Measurements from ENCODE around the gene LDHD.
A peak's percentile ranks its signal among the peaks of the same experiment; 100 is the strongest.
"Not testable (repeated sequence)": the region's sequence is repeated elsewhere in the genome, so short reads cannot be mapped to it uniquely, and the experiment has no call there.

The LDHD gene

DNA sequence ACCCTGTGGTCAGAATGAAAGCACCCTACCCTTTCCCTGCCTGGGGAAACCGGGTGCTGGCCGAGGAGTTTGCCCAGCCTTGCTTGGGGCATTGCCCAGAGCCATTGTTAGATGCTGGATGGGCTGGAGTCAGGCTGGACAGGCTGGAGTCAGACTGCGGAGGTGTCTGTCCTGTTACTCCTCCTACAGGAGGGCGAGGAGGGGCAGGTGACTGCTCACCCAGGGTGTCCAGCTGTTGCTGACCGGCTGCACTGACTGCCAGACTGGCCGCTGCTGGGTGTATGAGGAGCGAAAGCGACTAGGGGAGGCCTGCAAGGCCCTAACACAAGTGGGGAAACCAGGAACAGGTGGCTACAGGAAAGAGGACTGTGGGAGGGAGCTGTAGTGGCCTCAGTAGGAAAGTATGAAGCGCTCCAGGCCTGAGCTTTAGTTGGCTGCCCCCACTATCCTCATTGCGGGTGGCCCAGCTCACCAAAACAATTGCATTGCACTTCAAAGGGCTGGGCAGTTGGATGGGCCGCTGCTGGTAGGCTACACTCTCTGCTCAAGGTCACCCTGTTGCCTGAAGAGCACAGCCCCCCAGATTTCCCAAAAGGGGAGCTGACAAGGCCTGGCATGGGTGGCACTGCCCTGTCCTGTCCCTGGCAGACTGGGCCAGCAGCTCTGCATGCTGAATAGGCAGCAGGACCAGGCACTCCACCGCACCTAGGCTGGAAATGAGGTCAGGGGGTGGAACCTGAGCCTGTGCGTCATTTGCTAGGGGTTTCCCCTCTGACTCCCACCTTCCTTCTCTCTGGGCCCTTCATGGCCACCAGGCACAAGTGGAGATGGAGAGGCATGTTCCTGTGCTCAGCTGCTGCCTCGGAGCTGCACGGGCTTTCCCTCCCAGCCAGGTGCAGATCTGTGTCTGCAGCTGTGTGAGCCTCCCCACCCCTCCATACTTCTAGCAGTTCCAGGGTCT is 18.4 kb downstream of the LDHD start:
- DNase-seq, result peak; percentile 66

DNA sequence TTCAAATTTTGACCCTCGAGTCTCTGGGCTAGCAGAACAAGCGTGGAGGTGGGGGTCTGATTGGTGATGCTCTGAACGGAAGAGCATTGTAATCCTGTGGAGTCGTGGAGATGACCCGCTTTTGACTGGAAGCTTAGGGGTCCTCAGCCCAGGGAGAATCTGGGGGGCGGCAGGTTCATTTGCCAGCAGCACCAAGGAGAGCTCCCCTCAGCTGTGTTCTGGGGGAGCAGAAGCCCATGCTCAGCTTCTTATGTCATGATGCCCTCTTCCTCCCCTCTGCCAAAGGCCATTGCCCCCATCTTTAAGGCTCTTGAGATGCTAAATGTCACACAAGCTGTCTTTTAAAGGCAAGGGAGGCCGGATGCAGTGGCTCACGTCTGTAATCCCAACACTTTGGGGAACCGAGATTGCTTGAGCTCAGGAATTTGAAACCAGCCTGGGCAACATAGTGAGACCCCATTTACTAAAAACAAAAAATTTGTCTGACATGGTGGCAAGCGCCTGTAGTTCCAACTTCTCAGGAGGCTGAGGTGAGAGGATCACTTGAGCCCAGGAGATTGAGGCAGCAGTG is 19.3 kb downstream of the LDHD start:
- no peak for DNase-seq

DNA sequence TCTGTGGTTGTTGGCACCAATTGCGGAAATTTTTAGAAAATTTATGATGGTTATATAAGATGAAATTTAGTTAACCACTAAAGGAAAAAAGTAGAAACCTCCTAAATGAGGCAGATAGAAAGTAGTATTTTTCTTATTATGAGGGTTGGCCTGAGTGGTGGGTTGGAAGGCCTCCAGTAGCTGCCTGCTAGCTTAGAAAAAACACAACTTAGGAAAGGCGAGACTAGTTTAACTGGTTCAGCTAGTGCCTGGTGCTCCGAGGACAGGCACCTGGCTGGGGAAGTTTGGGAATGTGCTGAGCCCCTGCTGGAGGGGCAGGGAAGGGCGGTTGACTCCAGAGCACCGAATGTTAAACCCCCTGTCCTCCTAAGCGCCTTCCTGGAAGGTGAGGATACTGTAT is 19.9 kb downstream of the LDHD start:
- DNase-seq, result no peak

DNA sequence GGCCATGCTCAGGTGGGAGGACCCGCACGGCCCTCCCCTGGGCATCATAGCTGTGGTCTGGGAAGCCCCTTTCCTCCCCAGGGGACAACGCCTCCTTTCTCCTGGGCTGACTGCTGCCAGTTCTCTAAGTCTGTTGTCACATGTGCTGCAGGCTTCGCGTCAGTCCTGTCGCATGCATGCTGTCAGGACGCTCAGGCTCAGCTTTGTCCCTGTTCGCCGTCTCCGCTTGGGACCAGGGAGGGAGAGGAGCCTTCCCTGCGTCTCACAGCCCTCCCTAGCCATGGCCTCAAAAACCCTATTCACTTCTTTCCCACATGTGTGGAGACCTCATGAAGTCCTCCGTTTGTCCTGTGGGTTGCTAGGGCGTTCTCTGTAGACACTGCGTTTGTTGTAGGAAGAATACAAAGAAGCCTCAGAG is 21.4 kb downstream of the LDHD start:
- no peak for DNase-seq

DNA sequence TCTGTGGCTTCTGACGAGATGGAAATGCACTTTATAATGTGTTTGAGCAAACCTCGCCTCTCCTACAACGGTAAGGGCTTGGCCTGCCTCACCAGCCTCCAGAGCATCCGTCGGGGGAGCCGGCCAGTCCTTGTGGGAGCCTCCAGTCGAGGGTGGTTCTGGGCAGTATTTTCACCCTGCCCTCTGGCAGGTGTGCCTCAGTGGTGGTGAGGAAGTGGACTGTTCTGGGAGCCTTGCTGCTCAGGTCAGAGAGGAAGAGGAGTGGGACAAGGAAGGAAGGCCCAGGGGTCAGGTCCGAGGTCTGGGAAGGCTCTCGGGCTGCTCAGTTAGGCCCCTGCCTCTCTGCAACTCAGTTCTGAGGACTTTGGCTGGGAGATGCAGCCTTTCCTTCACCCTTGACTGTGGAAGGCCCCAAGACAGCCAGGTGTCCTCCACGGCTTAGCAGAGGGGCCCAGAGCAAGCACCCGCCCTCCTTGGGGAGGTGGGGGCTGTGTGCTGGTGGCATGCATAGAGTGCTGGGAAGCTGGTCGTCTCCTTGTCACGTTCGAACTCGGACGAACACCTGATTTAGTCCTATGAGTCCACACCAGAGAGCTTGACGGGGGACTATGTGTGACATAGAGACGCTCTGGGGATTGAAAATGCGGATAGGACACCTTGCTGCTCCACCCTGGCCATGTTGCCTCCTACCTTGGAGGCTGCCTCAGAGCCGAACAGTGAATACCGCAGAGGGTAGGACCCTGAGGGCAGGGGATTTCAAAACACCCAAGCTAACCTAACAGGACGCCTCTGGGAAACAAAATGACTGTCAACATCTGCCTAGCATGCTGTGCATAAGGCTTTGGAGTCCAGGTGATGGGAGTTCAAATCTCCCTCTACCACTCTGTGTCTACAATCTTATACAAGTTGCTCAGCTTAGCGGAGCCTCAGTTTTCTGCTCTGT is 22.7 kb downstream of the LDHD start:
- DNase-seq, result no peak

DNA sequence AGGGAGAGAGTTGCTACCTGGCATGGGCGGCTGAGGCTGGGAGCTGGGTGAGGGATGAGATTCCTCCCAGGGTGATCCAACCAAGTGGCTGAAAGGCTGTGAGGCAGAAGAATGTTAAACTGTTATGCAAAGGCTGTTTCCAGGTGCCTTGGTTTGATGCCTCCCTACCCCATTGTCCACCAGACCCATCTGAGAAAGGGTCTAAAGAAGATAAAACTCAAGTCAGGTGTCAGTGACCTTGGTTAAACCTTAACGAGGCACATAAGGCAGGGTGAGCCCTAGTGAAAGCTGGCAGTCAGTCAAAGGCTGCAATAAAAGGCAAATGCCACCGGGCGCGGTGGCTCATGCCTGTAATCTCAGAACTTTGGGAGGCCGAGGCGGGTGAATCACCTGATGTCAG is 23.8 kb downstream of the LDHD start:
- no peak for DNase-seq

DNA sequence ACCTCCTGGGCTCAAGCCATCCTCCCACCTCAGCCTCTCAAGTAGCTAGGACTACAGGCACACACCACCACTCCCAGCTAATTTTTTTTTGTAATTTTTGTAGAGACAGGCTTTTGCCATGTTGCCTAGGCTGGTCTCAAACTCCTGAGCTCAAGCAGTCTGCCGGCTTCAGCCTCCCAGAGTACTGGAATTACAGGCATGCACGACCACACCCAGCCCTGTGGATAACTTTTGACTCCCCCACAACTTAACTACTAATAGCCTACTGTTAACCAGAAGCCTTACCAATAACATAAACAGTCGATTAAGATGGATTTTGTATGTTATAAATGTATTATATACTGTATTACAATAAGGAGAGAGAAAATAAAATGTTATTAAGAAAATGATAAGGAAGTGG is 25.0 kb downstream of the LDHD start:
- not testable (repeated sequence) for DNase-seq

DNA sequence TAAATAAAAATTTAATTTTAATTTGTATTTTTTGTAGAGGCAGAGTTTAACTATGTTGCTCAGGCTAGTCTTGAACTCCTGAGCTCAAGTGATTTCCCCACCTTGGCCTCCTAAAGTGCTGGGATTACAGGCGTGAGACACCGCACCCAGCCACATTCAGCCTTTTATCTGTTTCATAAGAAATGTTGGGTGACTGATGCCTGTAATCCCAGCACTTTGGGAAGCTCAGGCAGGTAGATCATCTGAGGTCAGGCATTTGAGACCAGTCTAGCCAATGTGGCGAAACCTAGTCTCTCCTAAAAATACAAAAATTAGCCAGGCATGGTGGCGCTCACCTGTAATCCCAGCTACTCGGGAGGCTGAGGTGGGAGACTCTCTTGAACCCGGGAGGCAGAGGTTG is 25.7 kb downstream of the LDHD start:
- not testable (repeated sequence) for DNase-seq

DNA sequence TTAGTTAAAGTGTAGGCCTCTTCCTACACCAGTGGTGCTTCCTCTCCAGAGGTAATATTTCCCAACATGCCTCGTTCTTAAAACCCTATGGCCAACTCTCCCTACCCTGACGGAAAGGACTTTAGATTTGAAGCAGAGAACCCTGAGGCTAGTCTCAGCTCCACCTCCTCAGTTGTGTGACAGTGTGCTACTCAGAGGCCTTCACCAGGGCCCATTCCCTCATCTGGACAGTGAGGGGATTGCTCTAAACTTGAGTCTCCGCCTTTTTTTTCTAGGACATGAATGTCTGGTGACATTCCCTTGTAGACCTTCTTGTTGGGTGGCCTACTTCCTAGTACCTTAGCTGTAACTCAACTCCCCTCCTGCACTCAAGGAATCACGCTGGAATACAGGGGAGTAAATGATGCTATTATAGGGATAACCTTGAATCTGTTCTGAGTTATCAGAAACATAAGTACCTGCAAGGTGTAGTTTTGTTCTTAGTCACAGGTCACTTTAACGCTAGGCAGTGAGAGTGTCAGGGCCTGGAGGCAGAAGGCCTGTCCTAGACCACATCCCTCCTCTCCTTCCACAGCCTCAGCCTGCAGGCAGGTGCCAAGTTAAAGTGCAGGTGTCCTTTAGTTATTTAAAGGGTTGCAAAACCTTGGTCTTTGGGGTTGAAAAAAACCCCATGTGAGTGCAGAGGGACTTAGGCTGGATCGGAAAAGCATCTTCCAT is 26.9 kb downstream of the LDHD start:
- DNase-seq, result no peak

DNA sequence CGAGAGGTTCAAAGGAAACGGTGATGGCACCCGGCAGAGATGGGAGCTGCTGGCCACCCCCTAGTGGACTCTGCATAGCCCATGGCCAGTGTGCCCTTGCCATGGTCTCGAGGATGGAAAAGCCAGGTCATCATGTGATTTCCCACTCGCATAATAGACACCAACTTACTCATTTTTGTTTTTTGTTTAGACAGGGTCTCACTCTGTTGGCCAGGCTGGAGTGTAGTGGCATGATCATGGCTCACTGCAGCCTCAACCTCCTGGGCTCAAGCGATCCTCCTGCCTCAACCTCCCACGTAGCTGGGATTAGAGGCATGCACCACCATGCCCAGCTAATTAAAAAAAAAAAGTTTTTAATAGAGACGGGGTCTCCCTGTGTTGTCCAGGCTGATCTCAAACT is 27.6 kb downstream of the LDHD start:
- no peak for DNase-seq

DNA sequence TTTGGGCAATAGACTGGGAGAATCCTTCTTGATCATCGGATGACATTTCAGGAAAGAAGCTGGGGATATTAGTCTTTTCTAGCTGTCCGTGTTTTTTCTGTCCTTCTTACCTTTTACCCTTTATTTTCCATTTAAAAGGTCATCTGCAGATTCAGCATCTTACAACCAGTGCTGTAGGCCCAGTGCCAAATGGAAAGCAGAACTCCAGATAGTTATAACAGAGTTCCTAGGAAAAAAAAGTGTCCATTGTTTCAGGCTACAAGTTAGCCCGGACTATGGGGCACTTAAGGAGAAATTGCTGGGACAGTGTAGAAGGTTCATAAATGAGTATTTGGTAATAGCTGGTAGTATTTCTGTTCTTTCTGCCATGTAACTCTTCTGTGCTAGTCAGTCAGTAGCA is 28.4 kb downstream of the LDHD start:
- no peak for DNase-seq

DNA sequence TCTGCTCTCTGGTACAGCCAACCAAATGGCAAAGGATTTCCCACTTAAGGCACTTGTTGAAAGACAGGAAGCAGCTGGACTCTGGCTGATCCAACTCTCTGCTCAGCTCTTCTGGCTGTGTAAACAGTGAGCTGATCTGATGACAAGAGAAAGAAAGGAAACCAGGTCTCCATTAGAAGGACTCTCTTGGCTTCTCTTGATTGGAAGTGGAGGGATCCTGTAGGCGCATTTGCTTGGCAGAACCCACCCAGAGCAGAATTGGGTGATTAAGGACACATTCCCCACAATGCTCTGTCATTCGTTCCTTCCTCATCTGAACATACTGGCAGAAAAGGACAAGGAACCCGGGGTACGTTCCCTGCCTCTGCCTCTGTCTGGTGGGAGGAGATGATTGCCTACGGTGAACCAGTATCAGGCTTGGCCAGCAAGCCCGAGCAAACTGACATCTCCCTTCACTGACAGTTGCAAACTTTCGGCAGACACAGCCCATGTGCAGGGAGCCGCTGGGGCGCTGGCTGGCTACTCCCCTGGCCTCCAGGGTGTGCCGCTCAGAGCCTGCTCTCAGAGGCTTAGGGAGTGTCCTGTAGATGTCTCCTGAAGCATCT is 29.1 kb downstream of the LDHD start:
- no peak for DNase-seq

DNA sequence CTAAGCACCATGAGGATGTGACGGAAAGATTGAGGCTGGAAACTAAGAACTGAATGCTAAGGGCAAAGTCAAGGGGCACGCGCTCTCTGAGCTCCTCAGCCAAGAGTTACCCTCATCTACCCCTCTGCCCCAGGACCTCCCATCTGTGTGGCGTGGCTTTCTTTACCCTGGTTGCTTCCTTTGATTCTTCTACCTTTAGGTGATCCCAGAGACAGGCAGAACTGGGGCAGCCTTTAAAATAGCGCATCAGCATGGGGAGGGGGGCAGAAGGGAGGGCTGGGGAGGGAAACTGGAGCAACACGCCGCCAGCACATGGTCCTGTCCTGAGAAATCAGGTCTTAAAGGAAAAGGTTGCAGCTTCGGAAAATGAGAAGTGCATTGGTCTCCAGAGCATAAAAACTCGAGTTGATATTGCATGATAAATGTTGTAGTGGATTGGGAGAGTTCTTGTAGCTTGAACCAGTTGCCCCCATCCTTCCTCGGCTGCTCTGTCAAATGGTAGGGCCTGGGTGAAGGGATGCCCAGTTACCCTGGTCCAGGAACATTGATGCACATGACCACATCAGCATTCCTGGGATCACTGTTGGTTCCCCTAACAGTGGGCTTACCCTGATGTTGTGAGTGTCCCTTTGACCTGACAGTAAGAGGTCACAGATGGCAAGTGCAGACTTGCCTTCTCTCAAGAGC is 29.7 kb downstream of the LDHD start:
- DNase-seq, result no peak

DNA sequence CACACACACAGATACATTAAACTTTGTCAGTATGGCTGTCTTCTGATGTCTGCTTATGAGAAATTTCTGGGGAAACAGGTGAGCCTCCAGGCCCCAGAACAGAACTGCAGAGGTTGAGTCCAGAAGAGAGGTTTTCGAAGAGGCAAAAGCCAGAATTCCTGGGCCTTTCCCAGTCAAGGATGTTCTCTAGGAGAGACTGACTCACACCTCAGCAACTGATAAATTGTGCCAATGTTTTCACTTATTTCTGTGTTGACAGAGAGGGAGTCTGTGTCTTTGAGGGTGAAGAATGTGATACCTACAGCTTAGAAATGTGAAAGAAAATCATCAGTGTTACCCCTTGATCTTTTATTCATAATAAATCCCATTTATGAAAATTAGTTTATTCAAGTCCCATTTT is 30.3 kb downstream of the LDHD start:
- DNase-seq, result no peak

DNA sequence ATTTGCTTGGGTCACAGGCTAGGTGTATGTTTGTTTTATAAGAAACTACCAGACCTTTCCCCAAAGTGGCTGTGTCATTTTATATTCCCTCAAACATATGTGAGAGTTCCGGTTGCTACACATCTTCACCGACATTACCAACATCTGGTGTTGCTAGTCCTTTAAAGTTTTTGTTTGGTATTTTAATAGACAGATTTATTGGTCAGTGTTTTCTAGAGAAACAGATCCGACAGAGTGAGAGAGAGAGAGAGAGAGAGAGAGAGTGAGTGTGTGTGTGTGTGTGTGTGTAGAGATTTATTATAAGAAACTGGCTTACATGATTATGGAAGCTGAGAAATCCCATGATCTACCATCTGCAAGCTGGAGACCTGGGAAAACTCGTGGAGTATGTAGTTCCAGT is 31.0 kb downstream of the LDHD start:
- no peak for DNase-seq

DNA sequence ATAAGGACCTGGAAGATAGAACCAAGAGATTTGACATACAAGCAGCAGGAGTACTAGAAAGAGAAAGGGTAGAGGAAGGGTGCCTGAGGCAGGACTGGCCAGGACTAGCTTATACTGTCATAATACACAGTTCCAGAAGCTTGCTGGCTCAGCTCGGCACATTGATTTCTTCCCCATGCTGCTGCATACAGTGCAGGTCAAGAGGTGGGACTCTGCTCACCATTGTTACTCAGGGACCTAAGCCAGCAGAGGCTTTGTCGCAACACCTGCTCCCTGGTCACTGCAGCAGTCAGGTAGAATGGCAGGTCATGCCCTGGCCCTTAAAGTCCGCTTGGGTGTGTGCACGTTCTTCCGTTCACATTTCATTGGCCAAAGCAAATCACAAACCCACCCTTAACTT is 32.8 kb downstream of the LDHD start:
- DNase-seq, result no peak

DNA sequence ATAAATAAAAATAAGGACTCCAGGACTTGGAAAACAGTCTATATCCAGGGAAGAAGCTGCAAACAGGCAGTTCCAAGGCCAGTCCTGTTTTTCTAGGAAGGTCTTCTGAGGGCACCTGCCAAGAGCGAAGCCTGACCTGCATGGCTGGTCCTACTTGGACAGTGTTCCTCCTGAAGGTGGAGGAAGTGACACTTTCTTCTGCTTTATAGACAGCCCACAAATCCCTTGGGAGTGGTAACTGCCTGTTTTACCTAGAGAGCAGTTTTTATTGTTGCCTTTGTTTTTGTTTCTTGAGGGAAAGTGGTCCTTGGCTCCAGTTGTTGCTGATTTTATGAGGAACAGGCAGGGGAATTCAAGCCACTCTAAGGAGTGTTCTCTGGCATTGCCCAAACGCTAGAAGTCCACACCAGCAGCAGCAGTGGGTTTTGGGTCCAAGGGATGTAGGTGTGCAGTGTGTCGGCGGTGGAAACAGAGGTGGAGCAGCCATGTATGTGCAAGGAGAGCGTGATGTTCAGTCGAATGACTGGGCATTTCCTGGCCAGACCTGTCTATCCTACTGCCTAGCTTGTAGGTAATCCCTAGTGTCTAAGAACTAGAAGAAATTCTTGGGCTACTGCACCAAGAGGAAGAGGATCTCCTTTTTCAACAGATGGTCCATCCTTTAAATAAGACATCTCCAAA is 35.3 kb downstream of the LDHD start:
- no peak for DNase-seq

DNA sequence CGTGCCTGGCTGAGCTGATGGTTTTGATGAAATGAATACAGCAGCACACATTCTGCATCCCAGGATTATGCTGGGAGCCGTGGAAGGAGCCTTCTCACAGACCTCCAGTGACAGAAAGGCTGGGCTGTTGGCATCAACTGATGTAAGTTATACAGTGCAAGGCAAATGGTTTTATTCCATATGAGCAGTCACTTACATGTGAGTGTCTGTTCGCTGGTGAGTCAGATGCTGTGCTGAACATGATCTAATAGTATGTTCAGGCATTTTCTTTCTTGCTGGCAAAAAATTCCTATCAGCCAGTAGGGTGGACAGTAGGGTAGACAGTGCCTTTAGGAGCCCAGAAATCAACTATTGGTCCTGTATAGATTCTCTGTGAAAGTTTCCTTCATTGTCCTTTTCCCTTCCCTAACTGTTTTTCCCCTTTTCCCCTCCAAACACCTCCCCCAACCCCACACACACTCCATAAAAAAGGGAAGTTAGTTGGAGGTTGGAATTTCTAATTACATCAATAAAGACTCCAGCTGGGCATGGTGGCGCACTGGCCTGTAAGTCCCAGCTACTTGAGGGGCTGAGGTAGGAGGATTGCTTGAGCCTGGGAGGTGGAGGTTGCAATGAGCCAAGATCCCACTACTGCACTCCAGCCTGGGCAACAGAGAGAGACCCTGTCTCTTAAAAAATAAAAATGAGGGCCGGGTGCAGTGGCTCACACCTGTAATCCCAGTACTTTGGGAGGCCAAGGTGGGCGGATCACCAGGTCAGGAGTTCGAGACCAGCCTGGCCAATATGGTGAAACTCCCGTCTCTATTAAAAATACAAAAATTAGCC is 36.2 kb downstream of the LDHD start:
- no peak for DNase-seq

DNA sequence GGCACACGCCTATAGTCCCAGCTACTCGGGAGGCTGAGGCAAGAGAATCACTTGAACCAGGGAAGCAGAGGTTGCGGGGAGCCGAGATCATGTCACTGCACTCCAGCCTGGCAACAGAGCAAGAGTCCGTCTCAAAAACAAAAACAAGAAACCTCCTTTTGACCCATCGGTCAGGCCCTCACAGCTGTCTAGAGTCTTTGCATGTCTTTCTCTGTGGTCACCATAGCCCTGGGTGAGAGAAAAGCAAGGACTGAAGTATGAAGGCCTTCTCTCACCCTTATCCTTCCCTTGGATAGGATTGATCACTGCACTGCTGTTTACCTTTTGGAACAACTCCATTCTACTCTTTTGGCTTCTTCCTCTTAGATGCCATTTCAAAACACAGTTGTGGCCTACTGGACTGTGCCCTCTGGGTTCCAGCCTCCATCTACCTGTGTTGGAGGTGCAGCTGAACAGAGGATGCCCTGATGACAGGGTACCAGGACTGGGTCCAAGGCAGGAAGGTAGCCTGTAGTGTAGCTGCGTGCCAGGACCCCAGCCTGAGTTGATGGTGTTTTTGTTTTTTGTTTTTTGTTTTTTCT is 37.1 kb downstream of the LDHD start:
- no peak for DNase-seq

DNA sequence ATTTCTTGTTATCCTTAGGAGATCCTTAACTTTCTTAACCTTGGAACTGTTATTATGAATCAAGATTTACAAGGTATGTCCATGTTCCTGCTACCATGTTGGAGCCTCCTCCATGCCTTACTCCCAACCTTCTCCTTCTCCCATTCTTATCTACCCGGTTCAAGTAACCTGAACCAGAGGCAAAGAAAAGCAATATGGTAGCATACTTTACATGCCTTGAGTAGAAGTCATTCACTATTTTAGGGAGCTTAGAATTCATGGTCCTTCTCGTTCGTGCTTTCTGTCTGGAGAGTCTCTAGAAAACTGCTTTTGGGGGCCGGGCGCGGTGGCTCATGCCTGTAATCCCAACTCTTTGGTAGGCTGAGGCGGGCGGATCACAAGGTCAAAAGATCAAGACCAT is 37.7 kb downstream of the LDHD start:
- no peak for DNase-seq
